ENCODE measurements around the gene SEPHS1.

The SEPHS1 gene

GRCh38 chr10:13352519-13352918 lies 4.4 kb upstream of the SEPHS1 start:
- Histone ChIP-seq H3K27ac (ENCODE audit: extremely low read depth, low read depth, low read length) (no peak overlapping the region), H3K4me1 (ENCODE audit: control insufficient read depth, insufficient read depth, low read length) (no peaks in the 10 kb centered on the region; the same call in 1 of the 2 replicates), H3K4me3 (ENCODE audit: low read depth, low read length) (no peak overlapping the region), H3K36me3 (ENCODE audit: control insufficient read depth in 2 of 2, insufficient read depth in 1 of 2, low read length in 2 of 2) (no peaks in the 10 kb centered on the region), H3K9me3 (ENCODE audit: control insufficient read depth, insufficient read depth, low read depth, low read length) (no peaks in the 10 kb centered on the region)
- TF ChIP-seq ZBTB26 (tag by site-specific recombination; optimal IDR thresholded peaks at IDR 0.05) = no peak
- TF ChIP-seq ZNF138 (tag by site-specific recombination; IDR thresholded peaks at IDR 0.05; ENCODE audit: borderline replicate concordance) = no peak
- no peak for TF ChIP-seq ZNF654 (tag by site-specific recombination; IDR thresholded peaks at IDR 0.05; ENCODE audit: low read depth)
- TF ChIP-seq ZSCAN5A (tag by site-specific recombination; IDR thresholded peaks at IDR 0.05) = no peak
- no peak for TF ChIP-seq GLIS1 (tag by site-specific recombination; IDR thresholded peaks at IDR 0.05)
- no peak for TF ChIP-seq ZNF157 (tag by site-specific recombination; IDR thresholded peaks at IDR 0.05)
- TF ChIP-seq ZNF292 (tag by site-specific recombination; IDR thresholded peaks at IDR 0.05; ENCODE audit: borderline replicate concordance, low read depth) = no peak
- no peak for TF ChIP-seq ZNF148 (tag by site-specific recombination; IDR thresholded peaks at IDR 0.05; ENCODE audit: borderline replicate concordance)
- TF ChIP-seq ZNF391 (tag by site-specific recombination; IDR thresholded peaks at IDR 0.05; ENCODE audit: borderline replicate concordance, low read depth) = no peak
- TF ChIP-seq ZBTB21 (tag by site-specific recombination; IDR thresholded peaks at IDR 0.05) = no peak
- no peak for TF ChIP-seq ZNF843 (tag by site-specific recombination; IDR thresholded peaks at IDR 0.05)
- CTCF ChIA-PET = interaction anchor here (0.5 to 2.4 kb wide), 3 partner anchors 14 to 389 kb away, joined by 3 to 12 read pairs (median 3); no protein-coding TSS in a partner anchor
- POLR2A ChIA-PET = no interaction called here

- H3K9me3 ChIP-seq (ENCODE audit: control insufficient read depth, insufficient read depth, low read depth, low read length) = no peaks in the 10 kb centered on the region
- POLR2A ChIA-PET = no interaction called here
- TF ChIP-seq ZBTB10 (tag by site-specific recombination; IDR thresholded peaks at IDR 0.05) (no peak), ZNF529 (tag by site-specific recombination; IDR thresholded peaks at IDR 0.05; ENCODE audit: insufficient replicate concordance) (no peak), HOXD13 (CRISPR knock-in tag; IDR thresholded peaks at IDR 0.05; ENCODE audit: borderline replicate concordance) (no peak), KLF9 (tag by site-specific recombination; IDR thresholded peaks at IDR 0.05; ENCODE audit: low read depth) (no peak), BCL6B (tag by site-specific recombination; IDR thresholded peaks at IDR 0.05) (no peak), ZNF202 (tag by site-specific recombination; IDR thresholded peaks at IDR 0.05; ENCODE audit: borderline replicate concordance) (no peak), ZNF423 (tag by site-specific recombination; IDR thresholded peaks at IDR 0.05) (no peak), ZNF155 (tag by site-specific recombination; IDR thresholded peaks at IDR 0.05) (no peak), ZNF37A (tag by site-specific recombination; IDR thresholded peaks at IDR 0.05) (no peak), ZNF10 (tag by site-specific recombination; IDR thresholded peaks at IDR 0.05) (no peak), ZNF138 (tag by site-specific recombination; IDR thresholded peaks at IDR 0.05; ENCODE audit: borderline replicate concordance) (no peak), ZNF600 (tag by site-specific recombination; IDR thresholded peaks at IDR 0.05) (no peak)
- no peak overlapping the region for H3K27ac ChIP-seq (ENCODE audit: extremely low read depth, low read depth, low read length)
- no peak overlapping the region for H3K4me3 ChIP-seq (ENCODE audit: low read depth, low read length)
- no peaks in the 10 kb centered on the region; the same call in 1 of the 2 replicates for H3K4me1 ChIP-seq (ENCODE audit: control insufficient read depth, insufficient read depth, low read length)
- no peaks in the 10 kb centered on the region for H3K36me3 ChIP-seq (ENCODE audit: control insufficient read depth in 2 of 2, insufficient read depth in 1 of 2, low read length in 2 of 2)
- CTCF ChIA-PET = interaction anchor here (0.7 to 2.4 kb wide), 2 partner anchors 20 to 1663 kb away, joined by 3 to 12 read pairs; no protein-coding TSS in a partner anchor
Observed at GRCh38 chr10:13351340-13351915, 3.3 kb upstream of the SEPHS1 start.

Data from HEK293 (cell line).